ENCODE measurements around the gene HNRNPC.

Gene HNRNPC

GRCh38 chr14:21199611-21200560 lies 69.4 kb downstream of the HNRNPC start:
- H4K20me1 ChIP-seq: peaks cover 46% of the 10 kb centered on the region
- TF ChIP-seq Cebpa-rat (IDR thresholded peaks at IDR 0.05): no peak
- no peaks in the 10 kb centered on the region for H3K4me1 ChIP-seq
- H3K27ac ChIP-seq: no peak overlapping the region
- no peak overlapping the region for H3K9ac ChIP-seq
- peaks cover 21% of the 10 kb centered on the region for H3K9me3 ChIP-seq
- no peaks in the 10 kb centered on the region for H3K27me3 ChIP-seq
- H3K36me3 ChIP-seq: peaks cover 24% of the 10 kb centered on the region
- no peak overlapping the region for H3K4me2 ChIP-seq
- no peak overlapping the region for H3K4me3 ChIP-seq

DNA sequence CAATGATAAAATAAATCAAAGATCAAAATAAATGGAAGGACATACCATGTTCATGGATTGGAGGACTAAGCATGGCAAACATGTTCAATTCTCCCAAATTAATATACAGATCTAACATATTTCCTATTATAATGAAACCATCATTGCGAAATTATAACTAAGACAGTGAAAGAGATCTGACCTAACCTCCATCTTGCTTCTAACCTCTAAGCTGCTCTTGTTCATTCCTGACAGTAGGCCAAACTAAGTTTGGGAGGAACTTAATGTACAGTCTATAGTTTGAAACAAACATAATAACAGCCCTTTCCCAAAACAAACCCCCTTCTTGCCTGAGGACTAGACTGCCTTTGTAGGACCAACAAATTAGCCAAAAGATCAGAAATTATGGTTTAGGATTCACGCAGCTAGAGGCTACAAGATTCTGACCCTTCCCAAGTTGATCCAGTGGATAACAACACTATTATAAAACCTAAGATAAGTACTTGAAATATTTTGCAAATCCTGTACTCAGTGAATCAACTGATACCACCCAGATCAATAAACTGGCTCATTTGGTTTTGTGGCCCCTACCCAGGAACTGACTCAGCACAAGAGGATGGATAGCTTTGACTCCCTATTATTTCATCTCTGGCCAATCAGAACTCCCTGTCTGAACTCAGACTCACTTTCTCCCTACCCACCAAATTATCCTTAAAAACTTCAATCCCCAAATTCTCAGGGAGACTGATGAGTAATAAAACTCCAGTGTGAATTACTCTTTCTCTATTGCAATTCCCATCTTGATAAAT lies 71.6 kb downstream of the HNRNPC start:
- Histone ChIP-seq H3K4me2 (no peak overlapping the region), H3K9me3 (peaks cover 37% of the 10 kb centered on the region), H3K4me3 (no peak overlapping the region), H3K27ac (no peak overlapping the region), H3K4me1 (peaks cover 9% of the 10 kb centered on the region), H3K27me3 (no peaks in the 10 kb centered on the region), H4K20me1 (peaks cover 23% of the 10 kb centered on the region; the same call in 1 of the 2 replicates), H3K9ac (no peak overlapping the region), H3K36me3 (peaks cover 3% of the 10 kb centered on the region)
- TF ChIP-seq Cebpa-rat (IDR thresholded peaks at IDR 0.05): peak; percentile 54; the same call in 1 of the 2 replicates

GRCh38 chr14:21194597-21194996 lies 74.6 kb downstream of the HNRNPC start:
- Histone ChIP-seq H3K4me1 (peaks cover 25% of the 10 kb centered on the region), H3K9me3 (peaks cover 40% of the 10 kb centered on the region), H4K20me1 (no peaks in the 10 kb centered on the region), H3K27me3 (no peaks in the 10 kb centered on the region), H3K9ac (no peak overlapping the region), H3K36me3 (no peaks in the 10 kb centered on the region), H3K27ac (no peak overlapping the region), H3K4me3 (no peak overlapping the region), H3K4me2 (no peak overlapping the region)
- no peak for TF ChIP-seq Cebpa-rat (IDR thresholded peaks at IDR 0.05)

DNA sequence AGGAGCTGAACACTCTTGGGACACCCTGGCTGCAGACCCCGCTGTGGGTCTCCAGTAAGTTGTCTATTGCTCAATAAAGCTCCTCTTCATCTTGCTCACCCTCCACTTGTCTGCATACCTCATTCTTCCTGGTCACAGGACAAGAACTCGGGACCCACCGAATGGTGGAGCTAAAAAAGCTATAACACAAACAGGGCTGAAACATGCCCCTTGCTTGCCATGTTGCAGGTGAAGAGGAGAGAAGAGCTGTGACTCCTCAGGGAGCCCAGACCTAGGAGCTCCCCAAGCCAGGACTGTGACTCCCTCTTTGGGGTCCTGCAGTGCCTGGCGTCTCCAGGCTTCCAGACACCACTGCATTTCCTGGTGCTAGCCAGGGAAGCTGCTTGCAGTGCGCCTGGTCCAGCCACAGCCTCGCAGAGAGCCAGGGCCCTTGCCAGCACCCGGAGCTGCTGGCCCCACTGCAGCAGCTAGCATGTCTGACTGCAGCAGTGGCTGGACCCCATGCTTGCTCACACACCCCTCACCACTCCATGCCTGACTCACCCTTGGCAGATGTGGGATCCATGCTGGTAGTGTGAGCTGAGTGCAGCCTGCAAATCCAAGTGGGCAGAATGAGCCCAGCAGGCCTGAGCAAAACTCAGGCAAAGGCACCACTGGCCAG lies 76.2 kb downstream of the HNRNPC start:
- no peaks in the 10 kb centered on the region for H3K27me3 ChIP-seq
- H3K4me1 ChIP-seq: peaks cover 25% of the 10 kb centered on the region
- no peaks in the 10 kb centered on the region for H4K20me1 ChIP-seq
- H3K36me3 ChIP-seq: no peaks in the 10 kb centered on the region
- peak overlapping the region; percentile 58; the same call in 1 of the 2 replicates for H3K4me3 ChIP-seq
- H3K9ac ChIP-seq: no peak overlapping the region
- peak overlapping the region; percentile 92 for H3K27ac ChIP-seq
- H3K4me2 ChIP-seq: peak overlapping the region; percentile 91
- TF ChIP-seq Cebpa-rat (IDR thresholded peaks at IDR 0.05): no peak
- peaks cover 40% of the 10 kb centered on the region for H3K9me3 ChIP-seq

DNA sequence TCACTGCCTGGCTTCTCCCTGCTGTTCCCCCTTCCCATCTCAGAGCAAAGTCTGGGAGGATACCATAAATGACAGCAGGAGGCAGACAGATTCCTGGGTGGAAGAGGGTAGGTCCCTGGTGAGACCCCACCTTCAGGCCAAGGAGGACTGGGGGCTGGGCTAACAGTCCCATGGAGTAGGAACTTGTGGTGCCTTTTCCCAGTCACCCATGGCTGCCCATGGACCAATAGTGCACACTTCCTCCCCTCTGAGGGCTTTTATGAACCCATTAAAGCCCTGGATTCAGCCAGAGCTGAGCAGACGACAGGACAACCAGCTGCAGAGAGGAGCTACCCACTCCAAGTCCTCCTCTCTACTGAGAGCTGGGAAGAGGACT lies 76.8 kb downstream of the HNRNPC start:
- TF ChIP-seq Cebpa-rat (IDR thresholded peaks at IDR 0.05): no peak
- H3K4me2 ChIP-seq: peak overlapping the region; percentile 91
- peak overlapping the region; percentile 92 for H3K27ac ChIP-seq
- H3K27me3 ChIP-seq: no peaks in the 10 kb centered on the region
- H3K9ac ChIP-seq: peak overlapping the region; percentile 76
- H4K20me1 ChIP-seq: no peaks in the 10 kb centered on the region
- no peaks in the 10 kb centered on the region for H3K36me3 ChIP-seq
- peaks cover 25% of the 10 kb centered on the region for H3K4me1 ChIP-seq
- peak overlapping the region; percentile 58 for H3K4me3 ChIP-seq
- peaks cover 38% of the 10 kb centered on the region for H3K9me3 ChIP-seq

- H3K27me3 ChIP-seq: no peaks in the 10 kb centered on the region
- peak overlapping the region; percentile 92 for H3K27ac ChIP-seq
- peaks cover 33% of the 10 kb centered on the region for H3K9me3 ChIP-seq
- H3K36me3 ChIP-seq: no peaks in the 10 kb centered on the region
- peak overlapping the region; percentile 58 for H3K4me3 ChIP-seq
- H3K4me1 ChIP-seq: peaks cover 25% of the 10 kb centered on the region
- TF ChIP-seq Cebpa-rat (IDR thresholded peaks at IDR 0.05): peak; percentile 73
- peak overlapping the region; percentile 91 for H3K4me2 ChIP-seq
- H3K9ac ChIP-seq: peak overlapping the region; percentile 76
- no peaks in the 10 kb centered on the region for H4K20me1 ChIP-seq
Measured at GRCh38 chr14:21191809-21192446, 77.3 kb downstream of the HNRNPC start.

- no peak for TF ChIP-seq Cebpa-rat (IDR thresholded peaks at IDR 0.05)
- Histone ChIP-seq H3K9me3 (peaks cover 28% of the 10 kb centered on the region), H3K4me2 (peak overlapping the region; percentile 91), H3K36me3 (no peaks in the 10 kb centered on the region), H3K4me1 (peaks cover 25% of the 10 kb centered on the region), H3K27ac (peak overlapping the region; percentile 81), H3K4me3 (peak overlapping the region; percentile 17; the same call in 1 of the 2 replicates), H4K20me1 (no peaks in the 10 kb centered on the region), H3K27me3 (no peaks in the 10 kb centered on the region), H3K9ac (peak overlapping the region; percentile 51; the same call in 1 of the 2 replicates)
Measured at GRCh38 chr14:21191261-21191808, 77.9 kb downstream of the HNRNPC start.

DNA sequence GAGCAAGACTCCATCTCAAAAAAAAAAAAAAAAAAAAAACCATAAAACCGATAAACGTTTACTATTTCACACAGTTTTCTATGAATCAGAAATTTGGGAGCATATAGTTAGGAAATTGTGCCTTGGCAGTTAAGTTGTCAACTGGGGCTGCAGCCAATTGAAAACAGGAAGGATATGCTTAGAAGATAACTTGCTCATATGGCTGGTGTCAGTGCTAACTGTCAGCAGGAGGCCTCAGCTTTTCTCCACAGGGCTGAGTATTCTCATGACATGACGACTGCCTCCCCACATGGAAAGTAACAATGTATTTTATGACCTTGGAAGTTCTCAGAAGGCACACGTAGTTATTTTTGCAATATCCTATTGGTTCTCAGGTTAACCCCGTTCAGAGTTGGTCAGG lies 83.8 kb downstream of the HNRNPC start:
- Histone ChIP-seq H4K20me1 (no peaks in the 10 kb centered on the region), H3K4me3 (no peak overlapping the region), H3K4me2 (peak overlapping the region; percentile 43), H3K9me3 (peaks cover 20% of the 10 kb centered on the region), H3K27me3 (no peaks in the 10 kb centered on the region), H3K9ac (no peak overlapping the region), H3K27ac (no peak overlapping the region), H3K4me1 (peaks cover 9% of the 10 kb centered on the region), H3K36me3 (no peaks in the 10 kb centered on the region)
- no peak for TF ChIP-seq Cebpa-rat (IDR thresholded peaks at IDR 0.05)

- no peak overlapping the region for H3K9ac ChIP-seq
- no peaks in the 10 kb centered on the region for H3K36me3 ChIP-seq
- no peak overlapping the region for H3K4me2 ChIP-seq
- no peaks in the 10 kb centered on the region for H4K20me1 ChIP-seq
- H3K27me3 ChIP-seq: no peaks in the 10 kb centered on the region
- H3K9me3 ChIP-seq: peaks cover 20% of the 10 kb centered on the region
- H3K27ac ChIP-seq: no peak overlapping the region
- peaks cover 9% of the 10 kb centered on the region for H3K4me1 ChIP-seq
- no peak for TF ChIP-seq Cebpa-rat (IDR thresholded peaks at IDR 0.05)
- no peak overlapping the region for H3K4me3 ChIP-seq
Measured at GRCh38 chr14:21184254-21184653, 85.0 kb downstream of the HNRNPC start.

Data from BLaER1 (cell line).